Mesothelial cell of epicardium (in vitro differentiated cells): Measurements from ENCODE around the gene TEX2. TPM values are rescaled to one million over a fixed set of nuclear protein-coding genes. Genes with fewer than 3 reads are reported as not detected.

Experiments
- DNase-seq, 2 experiments: peaks; one replicate each; pipeline ENCODE4 v3.0.0; 2021; ENCODE audit warnings: low spot score in 2 of 2; ENCODE audit not compliant: unreplicated experiment in 2 of 2
- H3K27ac Mint-ChIP-seq: 2 replicates; pipeline ENCODE4 v1.8.0; 2021; ENCODE audit warnings: mixed read lengths
- H3K27me3 Mint-ChIP-seq: 2 replicates; pipeline ENCODE4 v1.8.0; 2021; ENCODE audit warnings: low read depth, mixed read lengths
- H3K36me3 Mint-ChIP-seq: 2 replicates; pipeline ENCODE4 v1.8.0; 2021; ENCODE audit warnings: mixed read lengths
- H3K4me1 Mint-ChIP-seq: 2 replicates; pipeline ENCODE4 v1.8.0; 2021; ENCODE audit warnings: mixed read lengths
- H3K4me3 Mint-ChIP-seq: 2 replicates; pipeline ENCODE4 v1.8.0; 2021; ENCODE audit warnings: mild to moderate bottlenecking, moderate library complexity, mixed read lengths
- H3K9me3 Mint-ChIP-seq: 2 replicates; pipeline ENCODE4 v1.8.0; 2021; ENCODE audit warnings: mixed read lengths
- CTCF ChIP-seq: fragments of 200-600 bp; sonication (generic); IDR thresholded peaks from one replicate; pipeline ENCODE4 v1.5.0; 2021; ENCODE audit warnings: antibody characterized with exemption; ENCODE audit not compliant: unreplicated experiment
- total RNA-seq: library from RNA; stranded (reverse); gene quantifications from 3 replicates; pipeline ENCODE4 v1.2.1, GENCODE V29; 2021

The TEX2 gene
- total RNA-seq, 1 donor from 2014 or later, result 27.1 TPM

GRCh38 chr17:64291268-64291851 lies 28.3 kb upstream of the TEX2 start:
- Mint-ChIP-seq H3K9me3 (peaks cover 14% of the 10 kb centered on the region), H3K4me1 (peaks cover 9% of the 10 kb centered on the region), H3K27ac (no peak overlapping the region), H3K4me3 (no peak overlapping the region), H3K27me3 (peaks cover 2% of the 10 kb centered on the region), H3K36me3 (peaks cover 3% of the 10 kb centered on the region)
- TF ChIP-seq CTCF, result peak; percentile 55
- no peak for DNase-seq

GRCh38 chr17:64289741-64290141 lies 26.7 kb upstream of the TEX2 start:
- Mint-ChIP-seq H3K4me3 (no peak overlapping the region), H3K36me3 (peaks cover 3% of the 10 kb centered on the region), H3K9me3 (peaks cover 14% of the 10 kb centered on the region), H3K27ac (no peak overlapping the region), H3K4me1 (peaks cover 6% of the 10 kb centered on the region), H3K27me3 (peaks cover 2% of the 10 kb centered on the region)
- DNase-seq, result no peak
- TF ChIP-seq CTCF, result no peak

- Mint-ChIP-seq H3K36me3 (no peaks in the 10 kb centered on the region), H3K4me1 (peaks cover 2% of the 10 kb centered on the region), H3K27me3 (no peaks in the 10 kb centered on the region), H3K9me3 (no peaks in the 10 kb centered on the region), H3K27ac (no peak overlapping the region), H3K4me3 (no peak overlapping the region)
- no peak for DNase-seq
- TF ChIP-seq CTCF, result no peak
These were observed 19.7 kb upstream of the TEX2 start for GRCh38 chr17:64282753-64283080.

- Mint-ChIP-seq H3K9me3 (no peaks in the 10 kb centered on the region), H3K27ac (no peak overlapping the region), H3K4me1 (peaks cover 7% of the 10 kb centered on the region), H3K27me3 (no peaks in the 10 kb centered on the region), H3K4me3 (no peak overlapping the region), H3K36me3 (no peaks in the 10 kb centered on the region)
- DNase-seq, result peak; percentile 34 to 63
- peak; percentile 66 for TF ChIP-seq CTCF
These were observed 19.1 kb upstream of the TEX2 start for GRCh38 chr17:64281962-64282752.

GRCh38 chr17:64278614-64279013 lies 15.6 kb upstream of the TEX2 start:
- H3K4me3 Mint-ChIP-seq, result no peak overlapping the region
- no peak for DNase-seq
- H3K36me3 Mint-ChIP-seq, result no peaks in the 10 kb centered on the region
- peaks cover 11% of the 10 kb centered on the region for H3K4me1 Mint-ChIP-seq
- TF ChIP-seq CTCF, result no peak
- no peaks in the 10 kb centered on the region for H3K27me3 Mint-ChIP-seq
- no peak overlapping the region for H3K27ac Mint-ChIP-seq
- no peaks in the 10 kb centered on the region for H3K9me3 Mint-ChIP-seq
